ENCODE results near the gene ASGR2. TPM values are rescaled to one million over a fixed set of nuclear protein-coding genes. Genes with fewer than 3 reads are reported as not detected.

The ASGR2 gene
- polyA plus RNA-seq, 3 donors, result 53.3 to 148 (median 78.3) TPM

DNA sequence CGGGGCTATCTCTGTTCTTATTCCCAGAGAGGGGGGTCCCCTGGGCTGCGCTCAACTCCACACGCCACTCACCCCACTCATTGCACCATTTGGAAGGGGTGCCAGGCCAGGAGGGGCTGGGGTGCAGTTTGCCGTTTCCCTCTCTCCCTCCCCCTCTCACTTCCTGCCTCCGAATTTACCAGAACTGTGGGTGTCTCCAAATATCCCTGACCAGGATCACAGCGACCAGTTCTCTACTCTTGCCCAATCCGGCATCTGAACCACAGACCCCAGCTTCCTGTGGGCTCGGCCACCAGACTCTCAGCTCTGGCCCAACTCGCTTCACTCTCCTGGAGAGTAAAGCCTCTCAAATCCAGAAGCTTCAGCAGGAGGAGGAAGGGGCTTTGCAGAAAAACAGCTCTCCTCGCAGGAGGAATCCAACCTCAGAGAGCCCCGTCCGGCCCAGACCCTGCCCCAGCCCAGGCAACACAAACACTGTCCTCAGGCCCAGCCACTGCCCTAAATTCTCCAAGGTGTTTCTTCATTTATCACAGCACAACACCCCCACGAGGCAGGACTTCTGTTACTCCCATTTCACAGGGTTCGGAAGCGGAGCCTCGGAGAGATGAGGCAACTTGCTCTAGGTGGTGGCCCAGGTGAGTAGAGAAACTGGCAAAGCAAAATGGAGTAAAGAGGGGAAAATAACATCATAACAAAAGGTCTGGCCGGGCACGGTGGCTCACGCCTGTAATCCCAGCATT, 423 bp upstream of the ASGR2 start:
- H3K79me2 ChIP-seq (ENCODE audit: insufficient read depth, low read length), result peaks cover 24% of the 10 kb centered on the region
- Mint-ChIP-seq H3K27me3 (ENCODE audit: low read depth in 3 of 3) (peaks cover 0 to 2% (median 0%) of the 10 kb centered on the region in 3 donors), H3K36me3 (peaks cover 7 to 18% of the 10 kb centered on the region in 2 donors), H3K4me1 (peaks cover 39% of the 10 kb centered on the region), H3K9me3 (peaks cover 5 to 11% (median 7%) of the 10 kb centered on the region in 7 donors), H3K27ac (no peak overlapping the region), H3K4me3 (peak overlapping the region; percentile 67 to 82)
- peak overlapping the region; percentile 72 for H3K4me2 ChIP-seq (replicated peaks; ENCODE audit: extremely low read depth, low read length, poor library complexity, severe bottlenecking)
- peak overlapping the region; percentile 55 for H3K9ac ChIP-seq (ENCODE audit: insufficient read depth, low read length, poor library complexity, severe bottlenecking)
- peak; percentile 67 to 84 (median 71) for DNase-seq
- H3K27ac ChIP-seq (ENCODE audit: low read depth in 1 of 2, low read length in 2 of 2), result peak overlapping the region; percentile 77 to 94
- peaks cover 5 to 7% of the 10 kb centered on the region in 2 donors for H3K9me3 ChIP-seq (replicated peaks in 1 of 2; ENCODE audit: control insufficient read depth in 1 of 2, insufficient read depth in 1 of 2, low read length in 2 of 2)
- no peaks in the 10 kb centered on the region for H3K27me3 ChIP-seq (ENCODE audit: control insufficient read depth in 2 of 2, insufficient read depth in 2 of 2, low read length in 2 of 2)
- H3K36me3 ChIP-seq (replicated peaks in 1 of 2; ENCODE audit: control insufficient read depth in 1 of 2, insufficient read depth in 2 of 2, low read length in 2 of 2), result no peaks in the 10 kb centered on the region
- intact Hi-C loops (cut with micrococcal nuclease), result no loop called here
- peaks cover 91 to 99% of the 10 kb centered on the region in 2 donors for H3K4me1 ChIP-seq (ENCODE audit: control insufficient read depth in 1 of 2, insufficient read depth in 2 of 2, low read length in 2 of 2)
- H3K4me3 ChIP-seq (replicated peaks in 1 of 3; ENCODE audit: low read depth in 2 of 3, low read length in 3 of 3), result peak overlapping the region in 2 of 3 experiments; percentile 36 to 60
- H4K20me1 ChIP-seq (ENCODE audit: insufficient read depth, low read length), result no peaks in the 10 kb centered on the region
- 8% methylated on average over 11 of the region's 19 CpGs for WGBS (ENCODE audit: insufficient coverage)
- TF ChIP-seq, protein P1, sequence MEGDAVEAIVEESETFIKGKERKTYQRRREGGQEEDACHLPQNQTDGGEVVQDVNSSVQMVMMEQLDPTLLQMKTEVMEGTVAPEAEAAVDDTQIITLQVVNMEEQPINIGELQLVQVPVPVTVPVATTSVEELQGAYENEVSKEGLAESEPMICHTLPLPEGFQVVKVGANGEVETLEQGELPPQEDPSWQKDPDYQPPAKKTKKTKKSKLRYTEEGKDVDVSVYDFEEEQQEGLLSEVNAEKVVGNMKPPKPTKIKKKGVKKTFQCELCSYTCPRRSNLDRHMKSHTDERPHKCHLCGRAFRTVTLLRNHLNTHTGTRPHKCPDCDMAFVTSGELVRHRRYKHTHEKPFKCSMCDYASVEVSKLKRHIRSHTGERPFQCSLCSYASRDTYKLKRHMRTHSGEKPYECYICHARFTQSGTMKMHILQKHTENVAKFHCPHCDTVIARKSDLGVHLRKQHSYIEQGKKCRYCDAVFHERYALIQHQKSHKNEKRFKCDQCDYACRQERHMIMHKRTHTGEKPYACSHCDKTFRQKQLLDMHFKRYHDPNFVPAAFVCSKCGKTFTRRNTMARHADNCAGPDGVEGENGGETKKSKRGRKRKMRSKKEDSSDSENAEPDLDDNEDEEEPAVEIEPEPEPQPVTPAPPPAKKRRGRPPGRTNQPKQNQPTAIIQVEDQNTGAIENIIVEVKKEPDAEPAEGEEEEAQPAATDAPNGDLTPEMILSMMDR (IDR thresholded peaks at IDR 0.05), result no peak
- H2AFZ ChIP-seq (ENCODE audit: insufficient read depth, low read depth, low read length, poor library complexity, severe bottlenecking), result peak overlapping the region; percentile 60

DNA sequence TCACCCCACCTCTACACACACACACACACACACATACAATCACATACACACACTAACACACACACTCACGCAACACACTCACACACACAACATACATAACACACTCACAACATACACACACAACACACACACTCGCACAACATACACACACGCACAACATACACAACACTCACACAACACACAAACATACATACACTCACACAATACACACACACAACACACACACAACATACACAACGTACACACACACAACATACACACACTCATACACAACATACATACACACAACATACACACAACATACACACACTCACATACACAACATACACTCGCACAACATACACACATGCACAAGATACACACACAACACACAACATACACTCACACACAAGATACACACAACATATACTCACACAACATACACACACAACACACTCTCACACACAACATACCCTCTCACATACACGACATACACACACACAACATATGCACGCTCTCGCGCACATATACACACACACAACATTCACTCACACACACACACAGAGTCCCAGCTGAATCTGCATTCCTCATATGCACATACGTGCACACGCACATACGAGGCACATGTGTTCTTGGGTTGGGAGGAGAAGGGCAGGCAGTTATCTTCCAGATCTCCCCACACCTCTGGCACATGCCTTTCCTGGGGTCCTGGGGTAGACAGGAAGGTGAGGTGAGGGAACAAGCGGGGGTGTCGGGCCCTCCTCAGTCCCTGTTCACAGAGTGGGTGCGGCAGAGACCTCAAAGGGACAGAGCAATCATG, 1.1 kb downstream of the ASGR2 start:
- TF ChIP-seq, protein P1 (IDR thresholded peaks at IDR 0.05), result no peak
- peaks cover 5 to 11% (median 7%) of the 10 kb centered on the region in 7 donors for H3K9me3 Mint-ChIP-seq
- Histone ChIP-seq H3K4me3 (replicated peaks in 1 of 3; ENCODE audit: low read depth in 2 of 3, low read length in 3 of 3) (peak overlapping the region; percentile 10 to 60 (median 36)), H3K4me1 (ENCODE audit: control insufficient read depth in 1 of 2, insufficient read depth in 2 of 2, low read length in 2 of 2) (peaks cover 88 to 94% of the 10 kb centered on the region in 2 donors), H2AFZ (ENCODE audit: insufficient read depth, low read depth, low read length, poor library complexity, severe bottlenecking) (no peak overlapping the region), H3K4me2 (replicated peaks; ENCODE audit: extremely low read depth, low read length, poor library complexity, severe bottlenecking) (peak overlapping the region; percentile 72), H3K9ac (ENCODE audit: insufficient read depth, low read length, poor library complexity, severe bottlenecking) (peak overlapping the region; percentile 55), H3K27me3 (ENCODE audit: control insufficient read depth in 2 of 2, insufficient read depth in 2 of 2, low read length in 2 of 2) (no peaks in the 10 kb centered on the region), H4K20me1 (ENCODE audit: insufficient read depth, low read length) (no peaks in the 10 kb centered on the region), H3K79me2 (ENCODE audit: insufficient read depth, low read length) (peaks cover 31% of the 10 kb centered on the region), H3K36me3 (replicated peaks in 1 of 2; ENCODE audit: control insufficient read depth in 1 of 2, insufficient read depth in 2 of 2, low read length in 2 of 2) (peaks cover 0 to under 1% of the 10 kb centered on the region in 2 donors), H3K27ac (ENCODE audit: low read depth in 1 of 2, low read length in 2 of 2) (peak overlapping the region; percentile 77 to 94), H3K9me3 (replicated peaks in 1 of 2; ENCODE audit: control insufficient read depth in 1 of 2, insufficient read depth in 1 of 2, low read length in 2 of 2) (peaks cover 5 to 7% of the 10 kb centered on the region in 2 donors)
- H3K36me3 Mint-ChIP-seq, result peaks cover 14 to 29% of the 10 kb centered on the region in 2 donors
- no peak for DNase-seq
- H3K27ac Mint-ChIP-seq, result no peak overlapping the region
- 68% methylated on average over 8 of the region's 15 CpGs for WGBS (ENCODE audit: insufficient coverage)
- peaks cover 0 to 2% (median 0%) of the 10 kb centered on the region in 3 donors for H3K27me3 Mint-ChIP-seq (ENCODE audit: low read depth in 3 of 3)
- H3K4me1 Mint-ChIP-seq, result peaks cover 34% of the 10 kb centered on the region
- H3K4me3 Mint-ChIP-seq, result no peak overlapping the region
- intact Hi-C loops (cut with micrococcal nuclease), result no loop called here

Measured in CD14-positive monocyte (primary cell).